Measurements from ENCODE around the gene CNDP2.

DNA sequence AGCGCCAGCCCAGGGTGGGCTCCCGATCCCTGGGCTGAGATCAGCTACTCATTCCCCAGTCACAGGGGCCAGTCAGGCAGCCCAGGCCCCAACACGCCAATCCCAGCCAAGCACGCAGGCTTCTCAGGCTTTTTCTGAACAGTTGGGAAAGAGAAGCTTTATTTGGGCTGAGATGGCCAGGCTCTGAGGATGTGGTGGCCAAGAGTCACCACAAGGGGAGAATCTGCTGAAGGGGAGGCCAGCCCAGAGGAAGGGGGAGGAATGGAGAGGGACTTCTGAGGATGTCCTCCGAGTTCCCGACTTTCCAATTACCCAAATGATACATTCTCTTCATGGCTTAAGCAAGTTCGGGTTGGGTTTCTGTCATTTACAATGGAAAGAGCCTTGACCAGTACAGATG, 36.3 kb upstream of the CNDP2 start:
- TF ChIP-seq, protein P1, sequence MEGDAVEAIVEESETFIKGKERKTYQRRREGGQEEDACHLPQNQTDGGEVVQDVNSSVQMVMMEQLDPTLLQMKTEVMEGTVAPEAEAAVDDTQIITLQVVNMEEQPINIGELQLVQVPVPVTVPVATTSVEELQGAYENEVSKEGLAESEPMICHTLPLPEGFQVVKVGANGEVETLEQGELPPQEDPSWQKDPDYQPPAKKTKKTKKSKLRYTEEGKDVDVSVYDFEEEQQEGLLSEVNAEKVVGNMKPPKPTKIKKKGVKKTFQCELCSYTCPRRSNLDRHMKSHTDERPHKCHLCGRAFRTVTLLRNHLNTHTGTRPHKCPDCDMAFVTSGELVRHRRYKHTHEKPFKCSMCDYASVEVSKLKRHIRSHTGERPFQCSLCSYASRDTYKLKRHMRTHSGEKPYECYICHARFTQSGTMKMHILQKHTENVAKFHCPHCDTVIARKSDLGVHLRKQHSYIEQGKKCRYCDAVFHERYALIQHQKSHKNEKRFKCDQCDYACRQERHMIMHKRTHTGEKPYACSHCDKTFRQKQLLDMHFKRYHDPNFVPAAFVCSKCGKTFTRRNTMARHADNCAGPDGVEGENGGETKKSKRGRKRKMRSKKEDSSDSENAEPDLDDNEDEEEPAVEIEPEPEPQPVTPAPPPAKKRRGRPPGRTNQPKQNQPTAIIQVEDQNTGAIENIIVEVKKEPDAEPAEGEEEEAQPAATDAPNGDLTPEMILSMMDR (IDR thresholded peaks at IDR 0.05), result peak; percentile 57
- no peak for TF ChIP-seq EZH2 (IDR thresholded peaks at IDR 0.05)

All from neural progenitor cell (in vitro differentiated cells).